ENCODE measurements around the gene PSMD11.

The PSMD11 gene

DNA sequence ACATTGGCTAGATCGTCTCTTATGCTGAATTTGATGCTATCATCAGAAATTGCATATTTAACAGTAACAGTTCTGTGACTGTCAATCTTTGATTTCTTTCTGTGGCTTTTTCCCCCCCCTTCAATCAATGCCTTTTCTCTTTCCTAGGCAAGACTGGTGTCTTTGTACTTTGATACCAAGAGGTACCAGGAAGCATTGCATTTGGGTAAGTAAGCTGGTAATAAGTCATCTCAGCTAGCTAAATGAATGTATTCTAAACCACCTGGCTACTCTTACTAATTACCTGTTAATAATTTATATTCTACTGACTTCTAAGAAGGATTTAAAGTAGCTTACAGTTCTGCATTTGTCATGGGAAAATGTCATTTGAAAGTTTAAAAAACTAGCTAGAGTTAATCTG, 20.1 kb downstream of the PSMD11 start:
- no peak for DNase-seq (ENCODE audit: low spot score)

DNA sequence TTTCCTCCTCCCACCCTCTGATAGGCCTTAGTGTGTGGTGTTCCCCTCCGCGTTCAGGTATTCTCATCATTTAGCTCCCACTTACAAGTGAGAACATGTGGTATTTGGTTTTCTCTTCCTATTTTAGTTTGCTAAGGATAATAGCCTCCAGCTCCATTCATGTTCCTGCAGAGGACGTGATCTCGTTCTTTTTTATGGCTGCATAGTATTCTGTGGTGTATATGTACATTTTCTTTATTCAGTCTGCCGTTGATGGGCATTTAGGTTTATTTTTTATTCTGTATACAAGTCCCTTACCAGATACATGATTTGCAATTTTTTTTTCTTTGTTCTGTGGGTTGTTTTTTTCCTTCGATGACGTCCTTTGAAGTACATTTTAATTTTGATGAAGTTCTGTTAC, 23.6 kb downstream of the PSMD11 start:
- no peak for DNase-seq (ENCODE audit: low spot score)

DNA sequence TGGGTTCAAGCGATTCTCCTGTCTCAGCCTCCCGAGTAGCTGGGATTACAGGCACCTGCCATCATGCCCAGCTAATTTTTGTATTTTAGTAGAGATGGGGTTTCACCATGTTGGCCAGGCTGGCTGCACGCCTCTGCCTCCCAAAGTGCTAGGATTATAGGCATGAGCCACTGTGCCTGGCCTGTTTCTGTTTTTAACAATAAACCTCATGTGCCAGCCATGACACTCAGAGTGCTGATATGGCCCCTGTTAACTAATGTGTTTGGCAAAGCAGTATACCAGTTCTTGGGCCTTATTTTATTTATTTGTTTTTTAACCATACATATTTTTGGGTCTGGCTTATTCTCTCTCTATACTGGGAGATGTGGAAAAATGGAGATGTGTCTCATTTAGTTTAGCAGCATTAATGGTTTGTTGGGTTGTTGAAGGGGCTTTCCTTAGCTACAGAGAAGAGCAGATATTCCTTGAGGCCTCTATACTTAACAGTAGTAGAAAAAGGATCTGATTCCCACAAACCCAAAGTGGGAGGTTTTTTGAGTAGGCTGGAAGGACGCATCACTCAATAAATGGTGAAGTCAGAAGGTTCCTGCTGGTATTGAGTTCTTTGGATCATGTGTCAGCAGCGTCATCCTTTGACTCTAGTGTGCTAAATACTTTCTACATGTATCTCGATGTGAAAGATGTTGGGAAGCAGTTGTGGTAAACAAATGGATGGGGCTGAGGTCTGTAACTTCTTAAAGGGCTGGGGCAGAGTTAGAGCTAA, 26.3 kb downstream of the PSMD11 start:
- no peak for DNase-seq (ENCODE audit: low spot score)

DNA sequence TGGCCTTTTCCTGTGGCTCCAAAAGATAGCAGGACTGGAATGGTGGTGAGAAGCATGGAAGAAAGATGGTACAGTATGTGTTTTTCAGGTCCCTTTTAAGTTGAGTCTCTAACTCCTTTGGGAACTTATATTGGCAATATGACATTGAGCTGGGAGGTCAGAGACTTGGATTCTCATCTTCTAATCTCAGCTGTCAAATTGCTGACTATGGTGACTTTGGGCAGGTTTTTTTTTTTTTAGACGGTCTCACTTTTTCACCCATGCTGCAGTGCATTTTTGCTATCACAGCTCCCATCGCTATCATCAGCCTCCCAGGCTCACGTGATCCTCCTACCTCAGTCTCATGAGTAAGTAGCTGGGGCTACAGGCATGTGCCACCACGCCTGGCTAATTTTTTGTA, 27.3 kb downstream of the PSMD11 start:
- no peak for DNase-seq (ENCODE audit: low spot score)

- no peak for DNase-seq (ENCODE audit: low spot score)
Measured at GRCh38 chr17:32475258-32475657, 30.9 kb downstream of the PSMD11 start.

GRCh38 chr17:32477220-32477619, 32.9 kb downstream of the PSMD11 start:
- no peak for DNase-seq (ENCODE audit: low spot score)

- DNase-seq (ENCODE audit: low spot score) = no peak
Measured at GRCh38 chr17:32479074-32479617, 34.8 kb downstream of the PSMD11 start.

- DNase-seq (ENCODE audit: low spot score) = no peak
Measured at GRCh38 chr17:32481193-32481592, 36.9 kb downstream of the PSMD11 start.

DNA sequence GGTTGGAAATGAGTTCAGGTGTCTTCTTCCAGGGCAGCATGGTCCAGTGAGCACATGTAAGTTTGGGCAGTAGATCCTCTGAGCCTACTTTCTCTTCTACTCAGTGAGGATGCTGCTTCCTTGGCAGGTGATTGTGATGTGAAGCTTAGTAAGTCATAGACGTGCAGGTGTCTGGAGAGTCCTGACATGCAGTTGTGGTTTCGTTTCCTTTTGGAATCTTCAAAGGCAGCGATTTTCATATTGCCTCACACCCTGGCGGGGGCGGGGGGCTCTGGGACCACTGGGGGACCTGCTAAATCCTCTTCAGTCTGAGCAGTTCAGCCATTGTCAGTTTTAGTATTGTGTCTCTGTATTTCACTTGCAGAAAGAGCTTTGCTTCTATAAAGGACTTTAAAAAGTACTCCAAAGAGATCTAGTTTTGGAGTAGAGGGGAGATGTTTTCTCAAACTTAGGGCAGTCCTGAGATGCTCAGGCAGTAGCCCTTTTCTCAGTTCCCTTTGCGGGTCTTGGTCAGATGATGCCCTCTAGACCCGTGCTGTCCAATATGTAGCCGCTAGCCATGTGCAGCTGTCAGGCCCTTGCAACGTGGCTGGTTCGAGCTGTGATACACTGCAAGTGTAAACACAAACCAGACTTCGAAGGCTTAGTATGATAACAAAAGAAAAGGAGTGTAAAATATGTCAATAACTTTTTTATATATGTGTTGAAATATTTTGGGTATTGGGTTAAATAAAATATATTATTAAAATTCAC, 38.4 kb downstream of the PSMD11 start:
- no peak for DNase-seq (ENCODE audit: low spot score)

- DNase-seq (ENCODE audit: low spot score) = peak; percentile 79
Measured at GRCh38 chr17:32483451-32484019, 39.2 kb downstream of the PSMD11 start.

GRCh38 chr17:32484041-32484461, 39.7 kb downstream of the PSMD11 start:
- DNase-seq (ENCODE audit: low spot score) = no peak

GRCh38 chr17:32484628-32485027, 40.3 kb downstream of the PSMD11 start:
- no peak for DNase-seq (ENCODE audit: low spot score)

GRCh38 chr17:32485261-32486110, 41.2 kb downstream of the PSMD11 start:
- DNase-seq (ENCODE audit: low spot score) = peak; percentile 22

DNA sequence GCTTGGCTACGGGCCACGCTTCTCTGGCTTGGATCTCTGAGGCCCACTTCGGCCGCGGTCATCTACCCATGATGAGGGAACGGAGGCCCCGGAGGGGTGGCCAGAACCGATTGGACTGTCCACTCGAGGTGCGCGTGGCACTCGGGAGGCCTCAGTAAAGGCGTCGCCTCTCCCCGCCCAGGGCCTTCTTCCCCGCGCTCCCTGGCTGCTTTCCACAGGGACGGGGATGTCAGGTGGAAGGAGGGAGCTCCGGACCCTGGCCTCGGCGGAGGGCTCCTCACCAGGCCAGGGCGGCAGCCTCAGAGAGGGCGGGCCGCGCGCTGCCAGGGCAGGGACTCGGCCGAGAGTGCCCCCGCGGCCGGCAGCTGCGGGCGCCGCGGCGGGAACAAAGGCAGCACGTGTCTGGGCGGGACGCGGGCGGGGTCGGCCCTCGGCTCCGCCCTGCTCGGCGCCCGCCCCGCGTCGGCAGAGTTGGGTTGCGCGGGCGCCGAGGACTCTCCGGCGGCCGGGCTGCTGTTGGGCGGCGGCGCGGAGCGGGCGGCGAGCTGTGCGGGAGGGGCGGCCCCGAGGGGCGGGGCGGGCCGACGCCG, 41.9 kb downstream of the PSMD11 start:
- peak; percentile 82 for DNase-seq (ENCODE audit: low spot score)

DNA sequence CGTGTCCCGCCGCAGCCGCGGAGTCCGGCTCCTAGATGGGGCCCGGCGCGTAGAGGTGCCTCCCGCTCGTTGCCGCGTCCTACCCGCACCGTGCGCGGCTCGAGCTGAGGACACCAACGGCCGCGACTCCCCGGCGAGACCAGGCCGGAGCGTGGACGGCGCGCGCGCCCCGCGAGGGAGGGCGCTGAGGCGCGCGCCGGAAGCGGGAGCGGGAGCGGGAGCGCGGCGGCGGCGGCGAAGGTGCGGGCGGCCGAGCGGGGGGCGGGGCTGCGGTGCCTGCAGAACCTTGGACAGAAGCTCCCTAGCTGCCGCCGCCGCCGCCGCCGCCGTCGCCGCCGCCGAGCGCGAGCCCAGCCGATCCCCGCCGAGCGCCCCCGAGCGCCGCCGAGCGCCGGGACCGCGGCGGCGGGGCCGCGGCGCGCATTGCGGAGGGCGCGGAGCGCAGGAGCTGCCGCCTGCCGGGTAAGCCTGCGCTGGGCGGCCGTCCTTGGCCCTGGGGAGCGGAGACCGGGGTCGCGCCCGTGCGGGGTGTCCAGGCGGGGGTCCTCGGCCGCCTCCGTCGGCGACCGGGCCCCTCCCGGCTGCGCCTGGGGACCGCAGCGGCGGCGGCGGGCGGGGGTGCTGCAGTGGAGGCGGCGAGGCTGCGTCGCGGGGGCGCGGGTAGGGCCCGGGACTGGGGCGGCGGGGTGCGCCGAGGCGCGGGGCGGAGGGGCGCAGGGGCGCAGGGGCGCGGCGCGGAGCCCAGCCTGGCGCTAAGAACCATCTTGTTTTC, 42.6 kb downstream of the PSMD11 start, which contains the start of gene CDK5R1:
Gene CDK5R1, plus strand, starts transcription at position 293 of the 772 bp plus-strand sequence. CDS start 628 bp downstream, outside the sequence.
- peak; percentile 72 for DNase-seq (ENCODE audit: low spot score)

- peak; percentile 50 for DNase-seq (ENCODE audit: low spot score)
Measured at GRCh38 chr17:32487473-32488176, 43.3 kb downstream of the PSMD11 start.

GRCh38 chr17:32488177-32488542, 43.9 kb downstream of the PSMD11 start:
- DNase-seq (ENCODE audit: low spot score) = peak; percentile 44

DNA sequence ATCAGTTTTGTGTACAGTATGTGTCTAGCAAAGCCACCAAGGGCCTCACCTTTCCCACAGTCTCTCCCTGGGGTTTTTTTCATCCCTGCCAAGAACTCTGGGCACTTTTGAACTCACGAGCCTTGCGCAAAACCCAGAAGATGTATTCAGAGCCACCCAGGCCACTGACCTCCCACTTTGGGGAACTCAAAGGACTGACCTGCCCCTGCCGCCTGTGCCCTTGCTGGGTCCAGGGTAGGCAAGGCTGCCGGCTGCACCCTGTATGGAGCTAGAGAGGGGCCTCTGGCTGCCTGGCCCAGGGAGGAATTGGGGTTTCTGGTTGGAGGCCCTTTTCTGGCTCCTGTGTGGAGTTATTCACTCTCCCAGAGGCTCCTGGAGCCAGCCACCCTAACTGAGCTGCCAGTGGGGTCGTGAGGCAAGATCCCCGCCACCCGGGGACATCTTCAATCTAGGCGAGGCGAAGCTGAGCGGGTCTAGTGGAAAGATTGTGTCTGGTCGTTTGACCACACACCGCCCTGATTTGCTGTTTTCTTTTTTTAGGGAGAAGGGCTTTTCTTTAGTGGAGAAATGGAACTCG, 44.4 kb downstream of the PSMD11 start:
- no peak for DNase-seq (ENCODE audit: low spot score)
